ENCODE results near the gene PRTFDC1.

DNA sequence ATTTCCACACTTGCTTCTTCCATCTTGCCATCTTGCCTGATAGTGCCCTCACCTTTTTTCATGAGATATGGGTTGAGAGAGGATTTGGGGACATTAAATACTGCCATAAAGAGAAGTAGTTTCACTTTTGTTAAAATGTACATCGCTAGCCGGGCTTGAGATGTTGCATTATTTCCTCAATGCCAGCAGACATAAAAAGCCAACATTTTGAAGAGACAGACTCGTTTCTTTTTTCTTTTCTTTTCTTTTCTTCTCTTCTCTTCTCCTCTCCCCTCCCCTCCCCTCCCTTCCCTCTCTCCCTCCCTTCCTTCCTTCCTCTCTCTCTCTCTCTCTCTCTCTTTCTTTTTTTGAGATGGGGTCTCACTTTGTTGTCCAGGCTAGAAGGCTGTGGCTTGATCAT lies 45.6 kb upstream of the PRTFDC1 start:
- TF ChIP-seq NFE2 (CRISPR knock-in tag; IDR thresholded peaks at IDR 0.05), result no peak
- no peak for TF ChIP-seq MYC (CRISPR knock-in tag; IDR thresholded peaks at IDR 0.05; ENCODE audit: borderline replicate concordance)
- TF ChIP-seq, protein P1, sequence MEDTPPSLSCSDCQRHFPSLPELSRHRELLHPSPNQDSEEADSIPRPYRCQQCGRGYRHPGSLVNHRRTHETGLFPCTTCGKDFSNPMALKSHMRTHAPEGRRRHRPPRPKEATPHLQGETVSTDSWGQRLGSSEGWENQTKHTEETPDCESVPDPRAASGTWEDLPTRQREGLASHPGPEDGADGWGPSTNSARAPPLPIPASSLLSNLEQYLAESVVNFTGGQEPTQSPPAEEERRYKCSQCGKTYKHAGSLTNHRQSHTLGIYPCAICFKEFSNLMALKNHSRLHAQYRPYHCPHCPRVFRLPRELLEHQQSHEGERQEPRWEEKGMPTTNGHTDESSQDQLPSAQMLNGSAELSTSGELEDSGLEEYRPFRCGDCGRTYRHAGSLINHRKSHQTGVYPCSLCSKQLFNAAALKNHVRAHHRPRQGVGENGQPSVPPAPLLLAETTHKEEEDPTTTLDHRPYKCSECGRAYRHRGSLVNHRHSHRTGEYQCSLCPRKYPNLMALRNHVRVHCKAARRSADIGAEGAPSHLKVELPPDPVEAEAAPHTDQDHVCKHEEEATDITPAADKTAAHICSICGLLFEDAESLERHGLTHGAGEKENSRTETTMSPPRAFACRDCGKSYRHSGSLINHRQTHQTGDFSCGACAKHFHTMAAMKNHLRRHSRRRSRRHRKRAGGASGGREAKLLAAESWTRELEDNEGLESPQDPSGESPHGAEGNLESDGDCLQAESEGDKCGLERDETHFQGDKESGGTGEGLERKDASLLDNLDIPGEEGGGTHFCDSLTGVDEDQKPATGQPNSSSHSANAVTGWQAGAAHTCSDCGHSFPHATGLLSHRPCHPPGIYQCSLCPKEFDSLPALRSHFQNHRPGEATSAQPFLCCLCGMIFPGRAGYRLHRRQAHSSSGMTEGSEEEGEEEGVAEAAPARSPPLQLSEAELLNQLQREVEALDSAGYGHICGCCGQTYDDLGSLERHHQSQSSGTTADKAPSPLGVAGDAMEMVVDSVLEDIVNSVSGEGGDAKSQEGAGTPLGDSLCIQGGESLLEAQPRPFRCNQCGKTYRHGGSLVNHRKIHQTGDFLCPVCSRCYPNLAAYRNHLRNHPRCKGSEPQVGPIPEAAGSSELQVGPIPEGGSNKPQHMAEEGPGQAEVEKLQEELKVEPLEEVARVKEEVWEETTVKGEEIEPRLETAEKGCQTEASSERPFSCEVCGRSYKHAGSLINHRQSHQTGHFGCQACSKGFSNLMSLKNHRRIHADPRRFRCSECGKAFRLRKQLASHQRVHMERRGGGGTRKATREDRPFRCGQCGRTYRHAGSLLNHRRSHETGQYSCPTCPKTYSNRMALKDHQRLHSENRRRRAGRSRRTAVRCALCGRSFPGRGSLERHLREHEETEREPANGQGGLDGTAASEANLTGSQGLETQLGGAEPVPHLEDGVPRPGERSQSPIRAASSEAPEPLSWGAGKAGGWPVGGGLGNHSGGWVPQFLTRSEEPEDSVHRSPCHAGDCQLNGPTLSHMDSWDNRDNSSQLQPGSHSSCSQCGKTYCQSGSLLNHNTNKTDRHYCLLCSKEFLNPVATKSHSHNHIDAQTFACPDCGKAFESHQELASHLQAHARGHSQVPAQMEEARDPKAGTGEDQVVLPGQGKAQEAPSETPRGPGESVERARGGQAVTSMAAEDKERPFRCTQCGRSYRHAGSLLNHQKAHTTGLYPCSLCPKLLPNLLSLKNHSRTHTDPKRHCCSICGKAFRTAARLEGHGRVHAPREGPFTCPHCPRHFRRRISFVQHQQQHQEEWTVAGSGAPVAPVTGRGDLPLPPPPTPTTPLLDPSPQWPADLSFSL (CRISPR knock-in tag; IDR thresholded peaks at IDR 0.05), result no peak
- TF ChIP-seq ATF1 (CRISPR knock-in tag; IDR thresholded peaks at IDR 0.05), result no peak
- TF ChIP-seq JUND (CRISPR knock-in tag; IDR thresholded peaks at IDR 0.05), result no peak
- TF ChIP-seq, protein P2, sequence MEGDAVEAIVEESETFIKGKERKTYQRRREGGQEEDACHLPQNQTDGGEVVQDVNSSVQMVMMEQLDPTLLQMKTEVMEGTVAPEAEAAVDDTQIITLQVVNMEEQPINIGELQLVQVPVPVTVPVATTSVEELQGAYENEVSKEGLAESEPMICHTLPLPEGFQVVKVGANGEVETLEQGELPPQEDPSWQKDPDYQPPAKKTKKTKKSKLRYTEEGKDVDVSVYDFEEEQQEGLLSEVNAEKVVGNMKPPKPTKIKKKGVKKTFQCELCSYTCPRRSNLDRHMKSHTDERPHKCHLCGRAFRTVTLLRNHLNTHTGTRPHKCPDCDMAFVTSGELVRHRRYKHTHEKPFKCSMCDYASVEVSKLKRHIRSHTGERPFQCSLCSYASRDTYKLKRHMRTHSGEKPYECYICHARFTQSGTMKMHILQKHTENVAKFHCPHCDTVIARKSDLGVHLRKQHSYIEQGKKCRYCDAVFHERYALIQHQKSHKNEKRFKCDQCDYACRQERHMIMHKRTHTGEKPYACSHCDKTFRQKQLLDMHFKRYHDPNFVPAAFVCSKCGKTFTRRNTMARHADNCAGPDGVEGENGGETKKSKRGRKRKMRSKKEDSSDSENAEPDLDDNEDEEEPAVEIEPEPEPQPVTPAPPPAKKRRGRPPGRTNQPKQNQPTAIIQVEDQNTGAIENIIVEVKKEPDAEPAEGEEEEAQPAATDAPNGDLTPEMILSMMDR (CRISPR knock-in tag; IDR thresholded peaks at IDR 0.05), result no peak
- TF ChIP-seq SIN3B (IDR thresholded peaks at IDR 0.05; ENCODE audit: low read length), result no peak
- TF ChIP-seq, protein P3, sequence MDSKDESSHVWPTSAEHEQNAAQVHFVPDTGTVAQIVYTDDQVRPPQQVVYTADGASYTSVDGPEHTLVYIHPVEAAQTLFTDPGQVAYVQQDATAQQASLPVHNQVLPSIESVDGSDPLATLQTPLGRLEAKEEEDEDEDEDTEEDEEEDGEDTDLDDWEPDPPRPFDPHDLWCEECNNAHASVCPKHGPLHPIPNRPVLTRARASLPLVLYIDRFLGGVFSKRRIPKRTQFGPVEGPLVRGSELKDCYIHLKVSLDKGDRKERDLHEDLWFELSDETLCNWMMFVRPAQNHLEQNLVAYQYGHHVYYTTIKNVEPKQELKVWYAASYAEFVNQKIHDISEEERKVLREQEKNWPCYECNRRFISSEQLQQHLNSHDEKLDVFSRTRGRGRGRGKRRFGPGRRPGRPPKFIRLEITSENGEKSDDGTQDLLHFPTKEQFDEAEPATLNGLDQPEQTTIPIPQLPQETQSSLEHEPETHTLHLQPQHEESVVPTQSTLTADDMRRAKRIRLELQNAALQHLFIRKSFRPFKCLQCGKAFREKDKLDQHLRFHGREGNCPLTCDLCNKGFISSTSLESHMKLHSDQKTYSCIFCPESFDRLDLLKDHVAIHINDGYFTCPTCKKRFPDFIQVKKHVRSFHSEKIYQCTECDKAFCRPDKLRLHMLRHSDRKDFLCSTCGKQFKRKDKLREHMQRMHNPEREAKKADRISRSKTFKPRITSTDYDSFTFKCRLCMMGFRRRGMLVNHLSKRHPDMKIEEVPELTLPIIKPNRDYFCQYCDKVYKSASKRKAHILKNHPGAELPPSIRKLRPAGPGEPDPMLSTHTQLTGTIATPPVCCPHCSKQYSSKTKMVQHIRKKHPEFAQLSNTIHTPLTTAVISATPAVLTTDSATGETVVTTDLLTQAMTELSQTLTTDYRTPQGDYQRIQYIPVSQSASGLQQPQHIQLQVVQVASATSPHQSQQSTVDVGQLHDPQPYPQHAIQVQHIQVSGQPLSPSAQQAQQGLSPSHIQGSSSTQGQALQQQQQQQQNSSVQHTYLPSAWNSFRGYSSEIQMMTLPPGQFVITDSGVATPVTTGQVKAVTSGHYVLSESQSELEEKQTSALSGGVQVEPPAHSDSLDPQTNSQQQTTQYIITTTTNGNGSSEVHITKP (CRISPR knock-in tag; IDR thresholded peaks at IDR 0.05; ENCODE audit: low read depth), result no peak
- no peak for TF ChIP-seq TOE1 (CRISPR knock-in tag; IDR thresholded peaks at IDR 0.05)
- TF ChIP-seq YY1 (IDR thresholded peaks at IDR 0.05; ENCODE audit: insufficient read depth, insufficient replicate concordance, low read depth, low read length), result no peak
